GM19240 (cell line): Measurements from ENCODE around the gene ARHGAP26.

Source experiments
- DNase-seq: peaks from one replicate; pipeline ENCODE4 v3.0.0; 2011; ENCODE audit warnings: low spot score; ENCODE audit not compliant: insufficient read length

ARHGAP26 gene

GRCh38 chr5:142828797-142829535 lies 58.8 kb downstream of the ARHGAP26 start:
- no peak for DNase-seq

- DNase-seq: no peak
Observed at GRCh38 chr5:142829801-142830220, 59.6 kb downstream of the ARHGAP26 start.

- DNase-seq: no peak
Observed at GRCh38 chr5:142830241-142831008, 60.2 kb downstream of the ARHGAP26 start.

GRCh38 chr5:142831009-142831383 lies 60.8 kb downstream of the ARHGAP26 start:
- no peak for DNase-seq

GRCh38 chr5:142832263-142832662 lies 62.1 kb downstream of the ARHGAP26 start:
- no peak for DNase-seq

DNA sequence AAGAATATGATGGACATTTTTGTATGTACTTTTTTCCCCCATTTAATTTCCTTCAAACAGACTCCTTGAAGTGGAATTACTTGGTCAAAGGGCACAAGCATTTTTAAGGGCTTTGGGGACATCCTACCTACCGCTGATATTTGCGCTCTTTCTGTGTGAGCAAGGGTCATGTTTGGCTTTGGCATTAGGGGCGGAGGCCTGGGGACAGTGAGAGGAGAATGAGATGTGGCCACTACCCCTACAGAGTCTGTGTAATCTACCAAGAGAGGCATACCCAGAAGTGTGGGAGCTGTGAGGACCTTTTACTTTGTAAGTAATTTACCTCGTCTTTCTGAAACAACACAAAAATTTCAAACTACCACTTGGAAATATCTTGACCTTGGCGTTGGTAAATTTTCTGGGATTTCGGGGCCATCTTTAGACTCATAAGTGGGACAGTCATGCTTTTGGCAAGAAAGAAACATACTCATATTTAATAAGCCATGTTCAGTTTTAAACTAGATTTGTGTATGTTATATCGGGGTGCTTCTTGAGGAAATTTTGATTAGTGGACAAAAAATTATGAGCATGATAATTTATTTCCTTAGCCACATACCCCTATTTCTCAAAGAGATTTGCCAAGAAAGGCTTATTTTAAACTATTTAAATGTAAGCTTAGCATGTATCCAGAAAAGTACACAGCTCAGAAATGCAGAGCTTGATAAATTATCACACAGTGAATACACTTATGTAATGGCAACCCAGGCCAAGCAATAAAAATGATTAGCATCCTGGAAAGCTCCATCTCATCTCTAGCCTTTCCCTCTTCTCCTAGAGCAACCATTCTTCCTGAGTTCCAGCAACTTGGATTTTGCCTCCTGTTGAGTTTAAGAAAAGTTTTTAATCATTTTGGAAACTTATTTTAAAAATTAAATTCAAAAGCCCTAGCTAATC lies 63.6 kb downstream of the ARHGAP26 start:
- DNase-seq: no peak

GRCh38 chr5:142834504-142834903 lies 64.3 kb downstream of the ARHGAP26 start:
- no peak for DNase-seq

- no peak for DNase-seq
Observed at GRCh38 chr5:142835540-142835939, 65.4 kb downstream of the ARHGAP26 start.

DNA sequence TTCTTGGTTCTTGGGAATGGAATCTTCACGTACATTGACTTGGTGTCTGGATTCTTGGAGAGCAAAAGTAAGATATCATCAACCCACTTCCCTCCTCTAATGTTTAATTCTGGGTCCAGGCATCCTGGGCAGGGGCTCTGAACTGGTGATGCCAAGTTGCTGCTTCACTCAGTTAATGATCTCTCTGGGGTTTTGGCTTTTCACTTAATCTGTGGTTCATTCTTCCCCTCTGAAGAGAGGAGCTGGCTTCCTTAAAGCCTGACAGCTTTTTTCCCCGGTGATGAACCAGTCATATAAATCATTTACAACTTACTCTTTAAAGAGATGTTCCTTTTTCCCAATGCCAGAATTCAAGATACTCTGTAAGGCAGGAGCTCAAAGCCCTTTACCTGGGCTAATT lies 65.9 kb downstream of the ARHGAP26 start:
- no peak for DNase-seq

DNA sequence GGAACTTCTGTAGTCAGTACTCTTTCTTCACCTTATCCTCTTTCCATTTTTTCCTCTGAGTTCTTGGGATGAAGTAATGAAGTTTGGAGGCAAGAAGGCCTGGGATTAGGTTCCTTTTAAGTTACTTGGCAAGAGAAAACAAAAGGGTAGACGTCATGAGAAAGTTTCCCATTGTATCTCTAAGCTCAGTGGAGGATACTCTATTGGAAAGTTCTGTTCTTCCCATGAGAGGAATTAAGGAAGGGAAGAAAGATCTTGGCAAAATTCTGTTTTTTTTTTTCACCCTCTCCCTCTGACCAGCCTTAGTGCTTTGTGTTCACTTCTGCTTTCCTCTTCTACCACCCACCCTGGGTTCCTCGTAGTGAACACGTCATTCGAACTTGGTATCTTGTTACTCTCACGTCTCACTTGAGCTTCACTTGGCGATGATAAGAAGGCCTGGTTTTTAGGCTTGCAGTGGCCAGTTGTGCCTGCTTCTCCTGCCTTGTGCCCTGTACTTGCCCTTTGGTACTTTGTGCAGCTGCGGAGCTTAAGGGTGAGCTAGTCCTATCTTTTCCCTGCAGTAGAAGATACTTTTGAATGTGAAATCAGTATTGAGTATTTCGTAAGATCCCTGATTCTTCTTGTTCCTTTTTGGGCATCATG lies 67.0 kb downstream of the ARHGAP26 start:
- no peak for DNase-seq

DNA sequence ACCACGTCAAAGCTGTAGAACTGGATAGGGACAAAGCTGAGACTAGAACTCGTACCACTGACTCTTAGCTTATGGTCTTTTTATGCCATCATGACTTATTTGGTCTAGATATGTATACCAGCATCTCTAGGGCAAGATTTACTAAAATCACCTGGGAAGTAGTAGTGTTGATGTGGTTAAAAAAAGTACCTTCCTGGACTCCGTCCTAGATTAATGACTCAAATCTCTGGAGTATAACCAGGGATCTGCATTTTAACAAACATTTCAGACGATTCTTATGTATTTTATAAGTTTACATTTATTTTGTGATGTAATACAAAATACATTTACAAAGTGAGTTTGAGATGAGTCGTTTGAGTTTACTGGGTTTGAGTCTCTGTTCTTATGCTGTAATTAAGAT lies 68.7 kb downstream of the ARHGAP26 start:
- no peak for DNase-seq

- no peak for DNase-seq
Observed at GRCh38 chr5:142839711-142840346, 69.7 kb downstream of the ARHGAP26 start.

- no peak for DNase-seq
Observed at GRCh38 chr5:142840575-142840974, 70.4 kb downstream of the ARHGAP26 start.

DNA sequence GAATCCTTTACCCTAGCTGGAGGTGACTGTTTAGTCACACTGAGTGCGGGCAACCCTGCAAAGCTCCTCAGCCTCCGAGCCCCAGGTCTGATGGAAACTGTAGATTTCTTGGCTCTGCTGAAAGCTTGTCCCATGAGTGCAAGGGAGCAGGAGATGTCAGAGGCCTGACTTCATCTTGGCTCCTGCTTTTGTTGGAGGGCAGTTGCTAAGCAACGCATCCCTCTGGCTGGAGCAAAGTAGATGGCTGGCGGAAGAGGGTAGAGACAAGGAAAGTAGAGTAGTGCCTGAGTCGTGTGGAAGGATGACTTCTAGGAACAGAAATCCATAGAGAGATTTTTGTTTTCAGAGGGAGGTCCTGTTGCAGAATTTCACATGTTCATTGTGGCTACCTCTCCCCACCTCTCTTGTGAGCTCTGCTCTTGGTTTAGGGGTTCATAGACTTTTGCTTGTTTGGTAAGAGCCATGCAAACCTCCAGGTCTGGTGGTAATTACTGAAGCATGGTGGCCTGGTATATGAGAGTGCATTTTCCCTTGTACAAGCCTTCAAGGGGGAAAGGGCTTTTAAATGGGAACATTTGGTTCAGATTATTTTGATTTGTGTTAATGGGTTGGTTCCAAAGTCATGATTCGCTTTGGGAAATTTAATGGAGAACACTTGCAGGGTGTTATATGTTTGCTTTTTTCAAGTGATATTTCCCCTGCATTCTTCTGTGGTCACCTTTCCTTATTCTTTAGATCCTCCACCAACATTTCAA lies 71.5 kb downstream of the ARHGAP26 start:
- no peak for DNase-seq

GRCh38 chr5:142842994-142843905 lies 73.1 kb downstream of the ARHGAP26 start:
- DNase-seq: no peak

GRCh38 chr5:142844866-142845265 lies 74.7 kb downstream of the ARHGAP26 start:
- no peak for DNase-seq

DNA sequence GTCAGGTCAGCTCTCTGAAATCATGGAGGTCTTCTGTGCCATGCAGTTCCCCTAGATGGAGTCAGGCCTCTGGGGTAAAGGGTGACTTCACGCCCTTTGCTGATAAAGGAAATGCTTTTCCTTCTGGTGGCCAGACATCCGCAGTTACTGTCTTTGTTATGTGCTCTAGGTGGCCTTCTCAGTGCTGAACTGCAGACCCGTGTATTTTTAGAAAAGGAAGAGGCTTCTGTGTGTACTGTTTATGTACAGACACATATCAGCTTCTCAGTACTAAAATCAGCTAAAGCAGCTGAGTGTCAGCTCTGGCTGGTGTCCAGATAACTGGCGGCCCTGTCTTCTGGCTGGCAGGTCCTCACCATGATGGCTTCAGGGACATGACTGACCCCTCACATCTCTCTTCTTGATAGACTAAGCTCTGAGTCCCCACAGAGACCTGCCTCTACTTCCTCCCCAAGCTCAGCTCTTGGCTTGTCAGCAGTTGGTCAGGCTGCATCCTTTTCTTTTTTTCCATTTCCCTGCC lies 75.3 kb downstream of the ARHGAP26 start:
- DNase-seq: no peak

- DNase-seq: no peak
Observed at GRCh38 chr5:142845954-142846398, 75.8 kb downstream of the ARHGAP26 start.

DNA sequence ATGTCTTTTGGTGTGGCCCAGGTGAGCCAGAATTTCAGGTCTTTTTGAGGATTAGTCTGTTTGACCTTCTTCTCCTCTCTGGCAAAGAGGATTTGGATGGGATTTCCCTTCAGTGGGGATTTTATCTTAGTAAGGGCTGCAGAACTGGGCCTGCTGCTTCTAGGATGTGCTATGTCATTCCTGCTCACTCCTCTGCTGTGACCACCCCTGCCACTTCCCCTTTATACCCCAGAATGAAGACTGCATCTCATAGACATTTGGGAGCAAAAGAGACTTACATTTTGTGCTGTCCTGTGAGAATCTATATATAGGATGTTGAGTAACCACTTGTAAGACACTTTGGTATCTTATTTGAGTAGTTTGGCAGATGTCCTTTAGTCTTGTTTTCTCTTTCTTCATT lies 76.2 kb downstream of the ARHGAP26 start:
- no peak for DNase-seq
